HG02981 (cell line): Measurements from ENCODE around the gene CNTN4.

Source experiments
- ATAC-seq: cut with Tn5 transposase; IDR thresholded peaks from one replicate; pipeline ENCODE4 v1.9.1; 2021; ENCODE audit warnings: mild to moderate bottlenecking, moderate library complexity; ENCODE audit not compliant: unreplicated experiment

CNTN4 gene

DNA sequence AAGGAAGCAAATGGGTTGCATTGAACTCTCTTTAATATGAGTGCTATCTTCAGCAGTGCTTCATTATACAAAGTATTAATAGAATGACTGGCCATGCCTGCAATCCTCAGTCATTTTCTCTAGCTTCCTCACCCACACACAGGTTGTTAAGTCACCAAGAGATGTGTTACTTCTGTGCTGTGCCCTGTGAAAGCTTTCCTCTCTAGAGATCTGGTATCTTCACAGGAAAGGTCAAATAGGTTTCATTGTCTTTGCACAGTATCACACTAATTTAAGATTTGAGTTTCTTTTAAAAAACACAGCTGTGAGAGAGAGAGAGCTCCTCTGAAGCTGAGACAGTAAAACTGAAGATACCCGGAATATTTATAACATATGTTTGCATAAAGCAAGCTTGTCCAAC lies 278.6 kb downstream of the CNTN4 start:
- no peak for ATAC-seq

DNA sequence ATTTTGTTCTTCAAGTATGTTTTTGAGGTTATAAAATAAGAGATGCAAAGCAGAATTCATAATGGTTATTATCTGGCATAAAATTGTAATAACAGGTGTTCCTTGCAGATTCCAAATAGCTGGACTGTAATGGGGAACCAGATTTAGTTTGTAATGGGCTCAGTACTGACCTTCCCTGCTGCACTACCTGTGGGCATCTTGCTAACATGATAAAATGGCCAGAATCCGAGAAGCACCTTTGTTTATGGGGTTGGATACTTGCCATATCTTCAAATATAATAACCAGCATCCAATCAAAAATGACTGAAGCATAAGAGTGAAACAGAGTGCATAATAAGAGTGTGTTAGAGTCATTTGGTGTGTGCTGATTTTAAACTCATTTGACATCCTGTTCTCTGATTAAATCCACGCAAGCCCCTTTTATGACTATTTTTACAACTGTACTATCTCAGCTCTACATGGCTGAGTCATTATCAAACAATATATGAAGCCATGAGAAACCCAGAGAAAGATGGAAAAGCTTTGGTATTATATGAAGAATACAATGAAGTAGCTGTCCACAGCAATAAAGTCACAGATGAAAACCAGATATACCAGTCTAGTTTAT lies 292.4 kb downstream of the CNTN4 start:
- no peak for ATAC-seq

DNA sequence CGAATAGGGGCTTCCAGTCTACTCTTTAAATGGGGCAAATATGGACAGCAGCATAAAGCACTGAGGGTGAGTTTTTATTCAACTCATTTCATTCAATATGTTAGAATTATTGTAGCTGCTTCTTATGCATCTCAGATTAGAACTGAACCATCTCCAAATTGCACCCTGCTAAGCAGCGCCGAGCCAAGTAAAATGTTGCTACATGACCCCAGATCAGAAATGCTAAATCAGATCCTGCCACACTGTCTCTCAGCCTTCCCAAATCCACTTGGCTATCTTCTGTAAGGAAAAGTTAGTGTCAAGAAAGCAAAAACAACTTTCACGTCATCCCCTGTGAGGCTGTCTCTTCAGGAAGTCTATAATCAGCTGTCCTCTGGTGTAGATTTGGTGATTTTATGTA lies 293.2 kb downstream of the CNTN4 start:
- ATAC-seq: no peak

DNA sequence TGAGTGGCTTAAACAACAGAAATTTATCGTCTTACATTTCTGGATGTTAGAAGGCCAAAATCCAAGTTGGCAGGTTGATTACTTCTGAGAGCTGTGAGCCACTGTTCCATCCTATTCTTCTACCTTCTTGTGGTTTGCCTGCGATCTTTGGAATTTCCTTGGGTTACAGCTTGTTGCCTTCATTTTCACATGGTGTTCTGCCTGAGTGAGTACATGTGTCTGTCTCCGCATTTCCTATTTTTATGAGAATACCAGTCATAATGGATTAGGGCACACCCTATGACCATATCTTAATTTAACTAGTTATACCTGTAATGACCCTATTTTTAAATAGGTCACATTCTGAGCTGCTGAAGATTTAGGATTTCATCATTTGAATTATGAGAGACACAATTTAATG lies 294.3 kb downstream of the CNTN4 start:
- no peak for ATAC-seq

DNA sequence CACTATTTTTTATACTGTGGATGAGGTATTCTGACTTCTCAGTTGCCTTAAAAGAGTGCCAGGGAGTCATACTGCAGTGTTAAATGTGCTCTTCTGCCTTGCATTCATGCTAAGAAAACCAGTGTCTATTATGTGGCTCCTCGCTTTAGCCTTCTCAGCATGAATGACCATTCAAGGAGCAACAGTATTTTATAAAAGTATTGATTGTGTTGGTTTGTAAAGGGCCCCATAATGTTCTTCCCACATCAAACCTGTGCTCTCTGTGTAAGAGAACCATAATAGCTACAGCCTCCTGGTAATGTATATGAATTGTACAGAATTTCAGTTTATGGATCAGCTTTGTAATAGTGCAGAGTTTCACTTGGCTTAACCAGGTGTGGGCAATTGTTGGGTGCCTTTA lies 316.4 kb downstream of the CNTN4 start:
- no peak for ATAC-seq

DNA sequence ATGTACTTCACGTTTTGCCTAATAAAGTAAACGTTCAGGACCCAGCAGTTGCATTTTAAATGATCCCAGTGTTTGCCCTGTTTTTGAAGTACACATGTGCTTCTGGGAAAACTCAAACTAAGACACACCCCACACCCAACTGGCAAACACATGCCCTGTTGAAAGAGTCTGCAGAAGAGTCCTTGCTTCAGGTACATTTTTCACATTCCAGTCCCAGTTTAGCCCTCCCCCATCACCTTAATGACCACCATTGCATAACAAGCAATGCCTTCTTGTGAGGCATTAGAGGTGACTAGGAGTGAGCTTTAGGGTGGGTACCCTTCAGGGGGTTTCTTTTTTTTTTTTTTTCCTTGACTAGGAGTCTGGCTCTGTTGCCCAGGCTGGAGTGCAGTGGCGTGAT lies 322.3 kb downstream of the CNTN4 start:
- ATAC-seq: no peak

DNA sequence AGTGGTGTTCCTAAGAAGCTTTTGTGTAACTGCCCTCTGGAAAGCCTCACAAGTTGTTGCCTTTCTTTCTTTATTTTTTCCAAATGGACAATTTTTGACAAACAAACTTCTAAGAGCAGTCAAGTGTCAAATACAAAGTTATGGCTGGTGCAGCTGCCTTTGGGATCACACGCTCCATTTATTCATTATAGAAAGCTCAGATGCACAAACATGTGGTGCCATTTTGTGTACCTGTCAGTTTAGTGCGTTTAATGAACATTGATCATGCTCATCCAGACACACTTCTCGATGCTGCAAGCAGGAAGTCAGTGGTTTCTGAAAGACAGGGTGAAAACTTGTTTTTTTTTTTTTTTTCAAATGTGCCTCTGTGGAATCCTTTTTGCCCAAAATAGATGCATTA lies 324.5 kb downstream of the CNTN4 start:
- ATAC-seq: no peak

DNA sequence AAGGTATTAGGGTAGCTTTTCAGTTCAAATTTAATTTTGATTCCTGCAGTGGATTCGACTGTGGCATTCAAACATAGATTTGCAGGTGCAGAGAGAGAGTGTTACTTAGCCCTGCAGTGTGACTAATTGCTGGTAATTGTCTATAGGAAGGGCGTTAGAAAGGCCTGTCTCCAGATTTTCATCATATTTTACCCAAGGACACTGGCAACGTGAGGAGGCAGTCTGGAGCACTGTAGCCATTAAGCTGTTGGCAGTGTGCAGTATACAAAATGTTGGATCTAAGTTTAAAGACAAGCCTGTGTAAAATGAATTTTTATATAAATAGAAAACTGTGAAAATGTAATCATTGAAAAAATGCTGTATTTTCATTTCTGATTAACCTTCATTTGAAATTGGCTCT lies 342.9 kb downstream of the CNTN4 start:
- ATAC-seq: no peak

DNA sequence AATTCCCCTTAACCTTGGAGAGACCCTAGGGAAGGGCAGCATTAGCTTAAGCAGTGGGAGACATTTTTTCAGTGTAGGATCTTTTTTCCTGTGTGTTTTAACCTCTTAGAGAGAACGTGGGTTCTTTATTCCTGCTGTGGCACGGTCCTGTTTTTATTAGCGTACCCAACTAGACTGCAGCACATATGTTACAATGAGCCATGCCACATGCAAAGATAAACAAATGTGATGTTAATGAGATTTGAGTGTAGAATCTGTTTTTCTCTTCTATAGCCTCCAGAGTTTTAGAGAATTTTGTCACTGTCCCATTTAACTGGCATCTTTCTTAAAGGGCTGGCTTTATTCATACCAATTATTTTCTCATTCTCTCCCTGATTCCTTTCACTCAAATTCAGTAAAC lies 347.5 kb downstream of the CNTN4 start:
- ATAC-seq: no peak

DNA sequence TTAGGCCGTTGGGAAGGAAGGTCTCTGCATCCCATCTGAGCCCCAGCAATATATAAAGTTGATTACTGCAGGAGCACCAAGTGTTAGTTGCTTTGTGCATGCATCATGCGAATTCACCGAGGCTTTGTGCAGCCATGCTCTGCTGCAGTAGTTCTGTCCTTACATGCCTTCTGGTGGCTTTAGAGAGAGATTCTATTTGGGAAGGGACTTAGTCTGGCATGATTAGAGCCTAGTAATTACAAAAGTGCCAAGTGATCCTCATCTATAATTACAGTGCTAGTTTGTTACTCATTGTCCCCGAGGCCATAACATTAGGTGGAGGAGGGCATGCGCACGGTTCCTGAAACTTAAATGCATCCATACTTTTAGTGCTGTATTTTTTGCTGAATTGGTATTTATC lies 353.6 kb downstream of the CNTN4 start:
- no peak for ATAC-seq

DNA sequence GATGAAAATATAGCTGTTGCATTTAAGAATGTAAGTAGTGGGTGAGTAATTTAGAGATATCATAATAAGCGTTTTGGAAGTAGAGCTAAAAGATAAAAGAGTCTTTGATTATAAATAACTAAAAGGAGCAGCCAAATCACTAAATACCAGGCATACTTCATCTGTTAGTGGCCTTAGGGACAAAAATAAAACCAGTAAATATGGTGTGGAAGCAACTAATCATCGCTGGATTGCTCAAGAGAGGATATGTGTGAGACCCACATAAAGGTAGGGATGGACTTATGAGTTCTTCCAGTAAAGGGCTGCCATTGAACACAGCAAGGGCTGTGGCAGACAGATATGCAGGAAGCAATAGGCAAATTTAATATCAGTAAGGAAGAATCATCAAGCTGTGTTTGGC lies 356.2 kb downstream of the CNTN4 start:
- ATAC-seq: no peak

DNA sequence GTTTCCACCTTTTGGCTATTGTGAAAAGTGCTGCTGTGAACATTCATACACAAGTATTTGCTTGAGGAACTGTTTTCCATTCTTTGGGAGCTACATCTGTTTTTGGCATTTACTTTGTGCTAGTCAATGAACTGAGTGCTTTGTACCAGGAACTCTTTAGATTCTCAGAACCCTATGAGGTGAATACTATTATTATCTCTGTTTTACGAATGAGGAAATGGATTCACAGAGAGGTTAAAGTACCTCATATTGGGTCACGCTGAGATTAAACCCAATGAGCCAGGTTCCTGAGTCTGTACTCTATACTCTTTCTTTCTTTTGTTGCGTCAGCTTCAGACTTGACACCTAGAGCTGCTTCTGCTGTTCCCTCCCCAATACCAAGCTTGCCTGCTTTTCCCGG lies 358.1 kb downstream of the CNTN4 start:
- ATAC-seq: no peak

DNA sequence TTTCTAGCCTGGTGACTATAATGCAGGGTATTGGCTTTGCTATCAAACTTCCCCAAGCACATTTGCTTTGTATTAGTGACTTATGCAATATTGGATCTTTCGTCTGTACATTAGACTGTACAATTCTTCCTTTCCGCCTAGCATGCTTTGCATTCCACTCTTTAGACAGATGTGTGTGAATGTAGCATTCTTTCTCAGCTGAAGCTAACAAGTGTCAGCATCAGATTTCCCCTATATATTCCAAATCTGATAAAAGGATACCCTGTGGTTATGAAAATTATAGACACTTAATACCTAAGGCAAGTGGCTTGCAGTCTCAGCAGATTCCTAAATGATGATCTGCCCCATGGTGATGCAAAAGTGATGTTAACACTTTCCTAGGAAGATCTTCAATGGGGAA lies 360.1 kb downstream of the CNTN4 start:
- ATAC-seq: no peak

DNA sequence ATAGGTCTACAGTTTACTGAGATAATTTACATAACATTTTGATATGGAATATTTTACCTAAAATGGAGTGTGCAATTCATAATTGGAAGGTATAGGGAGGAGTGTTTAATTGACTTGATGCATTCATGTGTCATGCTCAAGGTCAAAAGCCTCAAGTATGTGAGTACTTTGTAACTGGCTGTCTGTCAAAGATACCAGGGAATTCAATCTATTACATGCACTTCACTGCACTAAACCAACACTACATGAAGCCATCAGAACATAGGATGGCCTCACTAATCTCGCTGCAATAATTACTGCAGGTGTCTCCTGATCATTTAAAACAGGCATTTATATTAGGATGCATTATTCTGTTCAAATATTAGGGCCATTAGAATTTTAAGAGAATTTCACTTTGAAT lies 367.2 kb downstream of the CNTN4 start:
- no peak for ATAC-seq

DNA sequence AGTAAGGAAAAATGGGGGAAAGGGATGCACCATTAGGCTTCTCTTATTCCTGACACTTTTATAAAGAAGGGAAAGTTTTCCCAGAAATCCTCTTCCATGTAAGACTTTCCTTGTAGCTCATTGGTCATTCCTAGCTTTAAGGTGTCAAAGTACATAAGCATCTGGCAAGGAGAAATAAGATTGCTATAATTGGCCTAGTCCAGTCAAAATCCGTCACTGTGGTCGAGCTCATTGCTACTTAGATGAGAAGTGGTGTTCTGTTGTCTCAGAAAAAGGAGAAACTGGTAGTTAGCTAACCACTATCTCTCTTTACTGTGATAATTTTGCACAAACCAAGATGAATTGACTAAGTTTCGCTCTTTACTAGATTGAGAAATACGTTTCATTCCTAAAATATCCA lies 370.1 kb downstream of the CNTN4 start:
- no peak for ATAC-seq

DNA sequence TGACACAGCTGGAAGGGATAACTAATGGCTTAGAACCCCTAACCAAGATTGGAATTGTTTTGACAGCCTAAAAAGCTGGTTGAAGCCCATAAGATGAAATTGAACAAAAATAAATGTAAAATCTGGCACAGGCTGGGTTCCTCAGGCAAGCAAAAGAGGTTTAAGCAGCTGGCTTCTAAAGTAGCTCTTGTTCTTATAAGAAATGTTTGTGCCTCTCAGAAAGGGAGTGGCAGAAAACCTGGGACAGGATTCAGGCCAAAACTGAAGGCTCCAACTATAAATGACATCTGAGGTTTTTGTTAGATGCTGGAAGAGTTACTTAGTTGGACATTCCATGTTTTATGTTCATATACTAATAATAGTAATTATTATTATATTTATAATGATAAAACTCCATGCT lies 378.3 kb downstream of the CNTN4 start:
- no peak for ATAC-seq

DNA sequence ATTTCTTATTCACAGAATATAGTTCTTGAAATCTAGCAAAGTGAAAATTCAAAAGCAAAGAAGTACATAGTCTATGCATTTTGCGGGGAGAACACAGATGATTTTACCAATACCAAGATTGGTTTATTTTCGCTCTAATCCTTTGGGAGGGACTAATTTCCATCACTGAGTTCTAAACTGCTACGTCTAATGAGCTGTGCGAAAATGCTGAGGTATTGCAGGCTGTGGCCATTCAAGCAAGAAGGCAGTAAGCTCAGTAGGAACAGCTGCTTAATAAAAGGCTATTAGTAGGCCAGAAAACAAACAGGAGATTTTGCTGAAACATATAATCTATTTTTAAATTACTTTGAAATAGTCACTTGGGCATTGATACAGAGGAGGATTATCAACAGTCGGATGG lies 379.0 kb downstream of the CNTN4 start:
- no peak for ATAC-seq

DNA sequence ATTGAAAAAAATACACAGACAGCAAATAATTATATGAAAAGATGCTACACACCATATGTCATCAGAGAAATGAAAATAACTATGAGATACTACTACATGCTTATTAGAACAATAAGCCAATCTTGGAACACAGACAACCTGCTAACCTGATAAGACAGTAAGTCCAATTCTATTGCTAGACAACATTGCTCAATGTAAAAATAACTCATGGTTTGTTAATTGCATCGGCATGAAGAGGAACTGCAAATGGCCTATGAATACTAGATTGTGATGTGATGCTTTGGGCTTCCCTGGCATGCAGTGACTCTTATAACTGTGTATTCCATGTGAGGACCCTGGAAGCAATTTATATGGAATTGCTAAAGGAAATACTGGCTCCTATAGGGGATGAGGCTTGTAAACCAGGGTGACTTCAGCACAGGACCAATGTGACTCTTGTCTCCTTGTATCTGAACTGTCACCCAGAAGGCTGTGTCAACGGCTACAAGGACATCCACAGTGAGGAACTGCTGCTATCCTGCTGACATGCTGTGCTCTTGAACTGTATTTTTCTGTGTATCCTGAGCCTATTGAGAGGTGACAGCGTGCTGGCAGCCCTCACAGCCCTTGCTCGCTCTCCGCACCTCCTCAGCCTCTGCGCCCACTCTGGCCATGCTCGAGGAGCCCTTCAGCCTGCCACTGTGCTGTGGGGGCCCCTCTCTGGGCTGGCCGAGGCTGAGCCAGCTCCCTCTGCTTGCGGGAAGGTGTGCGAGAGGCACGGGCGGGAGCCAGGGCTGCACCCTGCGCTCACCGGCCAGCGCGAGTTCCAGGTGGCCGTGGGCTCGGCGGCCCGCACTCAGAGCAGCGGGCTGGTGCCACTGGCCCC lies 385.7 kb downstream of the CNTN4 start:
- ATAC-seq: no peak

DNA sequence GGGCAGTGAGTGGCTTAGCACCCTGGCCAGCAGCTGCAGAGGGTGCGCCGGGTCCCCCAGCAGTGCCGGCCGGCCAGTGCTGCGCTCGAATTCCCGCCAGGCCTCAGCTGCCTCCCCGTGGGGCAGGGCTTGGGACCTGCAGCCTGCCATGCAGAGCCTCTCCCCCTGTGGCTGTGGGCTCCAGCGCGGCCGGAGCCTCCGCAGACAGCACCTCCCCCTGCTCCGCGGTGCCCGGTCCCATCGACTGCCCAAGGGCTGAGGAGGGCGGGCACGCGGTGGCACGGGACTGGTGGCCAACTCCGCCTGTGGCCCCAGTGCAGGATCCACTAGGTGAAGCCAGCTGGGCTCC lies 386.3 kb downstream of the CNTN4 start:
- no peak for ATAC-seq

DNA sequence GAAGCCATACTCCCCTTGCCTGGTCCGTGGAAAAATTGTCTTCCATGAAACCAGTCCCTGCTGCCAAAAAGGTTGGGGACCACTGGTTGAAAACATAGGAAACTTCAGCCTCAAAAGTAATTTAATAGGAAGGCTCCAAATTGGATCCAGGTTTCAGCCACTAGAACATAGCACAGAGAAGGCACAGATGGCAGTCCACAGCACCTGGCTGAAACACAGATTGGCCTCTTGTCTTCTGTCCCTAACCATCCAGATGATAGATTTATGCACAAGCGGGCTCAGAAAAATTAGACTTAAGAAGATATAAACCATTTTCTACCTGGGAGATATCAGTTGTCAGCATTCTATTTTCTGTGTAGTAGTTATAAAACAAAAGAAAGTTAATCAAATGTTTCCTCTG lies 397.1 kb downstream of the CNTN4 start:
- ATAC-seq: no peak

DNA sequence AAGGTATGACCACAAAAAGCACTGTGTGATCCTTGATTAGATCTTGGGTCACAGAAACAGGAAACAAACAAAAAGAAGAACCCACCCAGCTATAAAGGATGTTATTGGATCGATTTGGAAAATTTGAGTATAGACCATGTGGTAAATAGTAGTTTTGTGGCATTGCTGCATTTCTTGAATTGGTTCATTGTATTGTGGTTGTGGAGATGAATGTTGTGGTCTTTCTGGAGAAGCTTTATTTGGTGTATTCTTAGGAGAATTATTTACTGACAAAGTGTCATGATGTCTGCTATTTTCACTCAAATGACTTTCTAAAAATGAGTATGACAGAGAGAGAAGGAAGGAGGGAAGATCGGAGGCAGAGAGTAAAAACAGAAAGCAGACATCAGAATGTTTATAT lies 406.2 kb downstream of the CNTN4 start:
- no peak for ATAC-seq

DNA sequence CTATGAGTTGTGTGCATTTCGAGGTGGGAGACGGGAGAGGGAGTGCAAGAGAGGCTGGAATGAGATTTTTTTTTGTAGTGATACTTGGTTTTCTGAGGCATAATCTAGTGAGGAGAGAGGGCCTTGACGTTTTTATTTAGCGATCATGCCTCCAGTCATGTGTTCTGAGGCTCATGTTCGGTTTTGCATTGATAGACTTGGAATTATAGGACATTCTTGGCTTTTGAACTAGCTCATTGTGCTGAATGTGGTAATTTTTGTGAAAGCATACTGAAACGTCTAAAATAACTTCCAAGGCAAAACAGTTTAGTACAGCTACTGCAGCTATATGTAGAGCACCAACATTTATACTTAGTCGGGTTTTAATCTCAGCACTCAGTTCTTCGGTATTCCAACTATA lies 408.1 kb downstream of the CNTN4 start:
- no peak for ATAC-seq

DNA sequence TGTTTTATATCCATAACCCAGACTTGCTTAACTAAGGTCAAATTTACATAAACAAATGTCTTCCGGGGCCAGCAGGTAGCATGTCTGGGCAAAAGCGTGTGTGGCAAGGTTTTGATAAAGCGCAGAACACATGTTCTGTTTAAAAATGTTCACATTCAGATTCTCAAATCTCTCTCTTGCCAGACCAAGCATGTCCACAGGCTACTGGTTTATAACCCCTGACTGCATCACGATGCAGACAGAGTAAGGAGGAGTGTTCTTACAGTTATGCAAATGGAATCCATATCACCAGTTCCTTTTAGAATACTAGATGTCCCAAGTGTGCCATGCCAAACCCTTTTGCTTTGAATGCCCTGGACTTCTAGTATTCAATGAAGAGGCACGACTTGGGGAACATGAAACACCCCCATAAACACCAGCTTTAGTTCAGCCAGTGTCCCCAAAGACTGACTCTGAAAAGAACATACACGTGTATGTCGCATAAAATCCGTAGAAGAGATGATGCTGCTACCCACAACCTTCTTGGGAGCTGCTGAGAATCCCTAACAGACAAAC lies 412.0 kb downstream of the CNTN4 start:
- ATAC-seq: no peak
